B cell (primary cell): ENCODE results near the gene IPO11. TPM values are rescaled to one million over a fixed set of nuclear protein-coding genes. Genes with fewer than 3 reads are reported as not detected.

Source experiments
- ATAC-seq: fragments of 200-7000 bp; cut with Tn5 transposase; one replicate; pipeline ENCODE4 v1.10.0; 2021; ENCODE audit warnings: low read depth, mild to moderate bottlenecking, moderate number of reproducible peaks, moderate library complexity
- CTCF ChIA-PET: fragments of 350-600 bp; sonication (Branson Sonifier 250); formaldehyde crosslinking; loops from one replicate; lab custom pipeline; 2021; ENCODE audit warnings: antibody characterized with exemption, inconsistent platforms; lab: Charles Lee
- POLR2A ChIA-PET: fragments of 350-600 bp; sonication (Branson Sonifier 250); formaldehyde crosslinking; loops from one replicate; lab custom pipeline; 2021; ENCODE audit warnings: antibody characterized with exemption; lab: Charles Lee
- DNase-seq: peaks from one replicate; pipeline ENCODE4 v3.0.0; 2013
- H2AFZ ChIP-seq: 2 replicates; pipeline ENCODE4 v1.6.1; 2012; ENCODE audit warnings: mild to moderate bottlenecking, low read depth, low read length; ENCODE audit not compliant: insufficient read depth, poor library complexity, severe bottlenecking
- H3K27ac ChIP-seq, 2 donors: 1 replicate in 1 of 2; 2 replicates in 1 of 2; pipeline ENCODE4 v1.5.1; 2012 to 2013; ENCODE audit warnings: low read length in 2 of 2, mild to moderate bottlenecking in 2 of 2, moderate library complexity in 1 of 2
- H3K27me3 ChIP-seq, 4 experiments: fragments of 200-600 bp in 1 of 4; sonication (generic) in 1 of 4; replicated peaks in 1 of 4; 1 replicate in 2 of 4; 2 replicates in 2 of 4; pipeline versions ENCODE4 v1.6.1 to v1.7.0; 2013 to 2016; ENCODE audit warnings: low read length in 3 of 4, mild to moderate bottlenecking in 2 of 4, mixed read lengths in 1 of 4, moderate library complexity in 1 of 4; ENCODE audit not compliant: insufficient read depth in 4 of 4, control insufficient read depth in 3 of 4; ENCODE audit errors: control extremely low read depth in 1 of 4
- H3K36me3 ChIP-seq, 2 experiments: replicated peaks in 1 of 2; 1 replicate in 1 of 2; 2 replicates in 1 of 2; pipeline versions ENCODE4 v1.6.1 to v1.7.1; 2013; ENCODE audit warnings: low read length in 1 of 2; ENCODE audit not compliant: insufficient read depth in 2 of 2, control insufficient read depth in 1 of 2; ENCODE audit errors: control extremely low read depth in 1 of 2, extremely low read depth in 1 of 2
- H3K4me1 ChIP-seq, 2 donors: fragments of 200-600 bp in 1 of 2; sonication (generic) in 1 of 2; 1 replicate in 1 of 2; 2 replicates in 1 of 2; pipeline versions ENCODE4 v1.5.1 to v1.6.1; 2013 to 2017; ENCODE audit warnings: low read length in 2 of 2; ENCODE audit not compliant: control insufficient read depth in 2 of 2, insufficient read depth in 2 of 2
- H3K4me2 ChIP-seq: replicated peaks from 2 replicates; pipeline ENCODE3; 2012; ENCODE audit warnings: mild to moderate bottlenecking, low read depth, low read length; ENCODE audit not compliant: poor library complexity, severe bottlenecking
- H3K4me3 ChIP-seq, 5 experiments: fragments of 200-600 bp in 1 of 5; sonication (generic) in 1 of 5; 1 replicate in 3 of 5; 2 replicates in 2 of 5; pipeline versions ENCODE4 v1.5.1 to v1.7.0; 2011 to 2016; ENCODE audit warnings: low read length in 4 of 5, mild to moderate bottlenecking in 4 of 5, low read depth in 2 of 5, control low read depth in 1 of 5, moderate library complexity in 1 of 5; ENCODE audit not compliant: insufficient read depth in 1 of 5; ENCODE audit errors: control extremely low read depth in 1 of 5, extremely low read depth in 1 of 5
- H3K79me2 ChIP-seq: fragments of 200-600 bp; sonication (generic); one replicate; pipeline ENCODE4 v1.6.0; 2016; ENCODE audit warnings: low read length; ENCODE audit not compliant: control insufficient read depth, insufficient read depth
- H3K9ac ChIP-seq: fragments of 200-600 bp; sonication (generic); 2 replicates; pipeline ENCODE4 v1.6.1; 2017; ENCODE audit warnings: mild to moderate bottlenecking, low read length, moderate library complexity
- H3K9me3 ChIP-seq, 3 donors: one replicate each; pipeline versions ENCODE4 v1.6.1 to v1.7.1; 2013; ENCODE audit warnings: low read length in 2 of 3; ENCODE audit not compliant: control insufficient read depth in 2 of 3, insufficient read depth in 1 of 3; ENCODE audit errors: control extremely low read depth in 1 of 3
- H4K20me1 ChIP-seq: 2 replicates; pipeline ENCODE4 v1.6.0; 2012; ENCODE audit warnings: mild to moderate bottlenecking, low read length; ENCODE audit not compliant: insufficient read depth, control insufficient read depth, poor library complexity, severe bottlenecking
- H3K27ac Mint-ChIP-seq: one replicate; pipeline ENCODE4 v1.8.0; 2021; ENCODE audit warnings: mixed read lengths
- H3K27me3 Mint-ChIP-seq: one replicate; pipeline ENCODE4 v1.8.0; 2021; ENCODE audit warnings: mixed read lengths
- H3K4me1 Mint-ChIP-seq: one replicate; pipeline ENCODE4 v1.8.0; 2021; ENCODE audit warnings: mixed read lengths
- H3K4me3 Mint-ChIP-seq: one replicate; pipeline ENCODE4 v1.8.0; 2021; ENCODE audit warnings: mixed read lengths
- H3K9me3 Mint-ChIP-seq: one replicate; pipeline ENCODE4 v1.8.0; 2022; ENCODE audit warnings: mixed read lengths; ENCODE audit not compliant: insufficient read depth
- EZH2 ChIP-seq: IDR thresholded peaks from 2 replicates; pipeline ENCODE4 v1.6.1; 2012; ENCODE audit warnings: borderline replicate concordance, low read depth, mild to moderate bottlenecking, moderate library complexity, low read length; ENCODE audit not compliant: insufficient read depth, poor library complexity, severe bottlenecking
- WGBS: methylation state at CpG from one replicate; pipeline ENCODE4 v1.1.5; 2013; ENCODE audit warnings: missing lambda C conversion rate; ENCODE audit not compliant: insufficient coverage; 5-methylcytosine and 5-hydroxymethylcytosine counted together
- intact Hi-C: fragments of 100-400 bp; cut with micrococcal nuclease; formaldehyde crosslinking; loops from one replicate; pipeline ENCODE4 v1.10.0; 2022
- polyA plus RNA-seq: library from polyadenylated mRNA; depleted of rRNA; stranded (reverse); fragments of >200 nt; gene quantifications from 2 replicates; pipeline ENCODE4 v1.2.3, GENCODE V29; 2012
- total RNA-seq, 2 donors: library from RNA; stranded (reverse); fragments of 120-200 nt in 1 of 2; gene quantifications; 1 replicate in 1 of 2; 2 replicates in 1 of 2; pipeline versions ENCODE4 v1.2.3 to v1.2.4, GENCODE V29; 2013 to 2022
- TF ChIP-seq, protein P1 (sequence below): fragments of 200-600 bp; IDR thresholded peaks from one replicate; pipeline ENCODE4 v1.8.0; 2022; ENCODE audit warnings: antibody characterized with exemption, mild to moderate bottlenecking

Gene IPO11
- total and polyA plus RNA-seq, 2 donors (not counting 1 experiment from before 2014, with no cell fraction given), result 3.8 to 37.4 TPM

DNA sequence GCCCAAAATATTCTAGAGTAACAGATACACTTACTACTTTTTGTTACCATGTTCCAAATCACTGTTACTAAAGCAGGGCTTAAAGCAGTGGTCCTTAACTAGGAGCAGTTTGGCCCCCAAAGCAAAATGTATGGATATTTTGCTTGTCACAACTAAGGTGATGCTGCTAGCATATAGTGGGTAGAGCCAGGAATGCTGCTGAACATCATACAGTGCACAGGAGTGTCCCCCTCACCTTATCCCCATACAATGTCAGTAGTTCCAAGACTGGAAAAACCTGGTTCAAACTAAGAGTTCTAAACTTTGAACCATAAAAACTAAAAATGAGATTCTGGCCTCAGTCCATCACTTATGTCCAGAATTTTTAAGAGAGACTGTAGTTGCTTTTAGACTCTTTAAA, 36.9 kb upstream of the IPO11 start:
- H2AFZ ChIP-seq, result no peak overlapping the region
- no peak overlapping the region for H3K27ac ChIP-seq
- no peak for TF ChIP-seq EZH2
- TF ChIP-seq, protein P1, sequence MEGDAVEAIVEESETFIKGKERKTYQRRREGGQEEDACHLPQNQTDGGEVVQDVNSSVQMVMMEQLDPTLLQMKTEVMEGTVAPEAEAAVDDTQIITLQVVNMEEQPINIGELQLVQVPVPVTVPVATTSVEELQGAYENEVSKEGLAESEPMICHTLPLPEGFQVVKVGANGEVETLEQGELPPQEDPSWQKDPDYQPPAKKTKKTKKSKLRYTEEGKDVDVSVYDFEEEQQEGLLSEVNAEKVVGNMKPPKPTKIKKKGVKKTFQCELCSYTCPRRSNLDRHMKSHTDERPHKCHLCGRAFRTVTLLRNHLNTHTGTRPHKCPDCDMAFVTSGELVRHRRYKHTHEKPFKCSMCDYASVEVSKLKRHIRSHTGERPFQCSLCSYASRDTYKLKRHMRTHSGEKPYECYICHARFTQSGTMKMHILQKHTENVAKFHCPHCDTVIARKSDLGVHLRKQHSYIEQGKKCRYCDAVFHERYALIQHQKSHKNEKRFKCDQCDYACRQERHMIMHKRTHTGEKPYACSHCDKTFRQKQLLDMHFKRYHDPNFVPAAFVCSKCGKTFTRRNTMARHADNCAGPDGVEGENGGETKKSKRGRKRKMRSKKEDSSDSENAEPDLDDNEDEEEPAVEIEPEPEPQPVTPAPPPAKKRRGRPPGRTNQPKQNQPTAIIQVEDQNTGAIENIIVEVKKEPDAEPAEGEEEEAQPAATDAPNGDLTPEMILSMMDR, result no peak
- no peaks in the 10 kb centered on the region for H3K4me1 ChIP-seq
- ATAC-seq, result no peak
- H3K9ac ChIP-seq, result no peak overlapping the region
- no peaks in the 10 kb centered on the region for H3K27me3 ChIP-seq
- H4K20me1 ChIP-seq, result no peaks in the 10 kb centered on the region
- CTCF ChIA-PET, result no interaction called here
- POLR2A ChIA-PET, result no interaction called here
- H3K4me2 ChIP-seq, result no peak overlapping the region
- H3K4me1 Mint-ChIP-seq, result no peaks in the 10 kb centered on the region
- peaks cover 10 to 46% of the 10 kb centered on the region in 2 experiments for H3K36me3 ChIP-seq
- H3K27ac Mint-ChIP-seq, result no peak overlapping the region
- DNase-seq, result no peak
- H3K4me3 Mint-ChIP-seq, result no peak overlapping the region
- H3K27me3 Mint-ChIP-seq, result no peaks in the 10 kb centered on the region
- H3K4me3 ChIP-seq, result no peak overlapping the region
- no peaks in the 10 kb centered on the region for H3K9me3 Mint-ChIP-seq
- intact Hi-C loops, result no loop called here
- no peaks in the 10 kb centered on the region for H3K9me3 ChIP-seq
- H3K79me2 ChIP-seq, result no peaks in the 10 kb centered on the region

DNA sequence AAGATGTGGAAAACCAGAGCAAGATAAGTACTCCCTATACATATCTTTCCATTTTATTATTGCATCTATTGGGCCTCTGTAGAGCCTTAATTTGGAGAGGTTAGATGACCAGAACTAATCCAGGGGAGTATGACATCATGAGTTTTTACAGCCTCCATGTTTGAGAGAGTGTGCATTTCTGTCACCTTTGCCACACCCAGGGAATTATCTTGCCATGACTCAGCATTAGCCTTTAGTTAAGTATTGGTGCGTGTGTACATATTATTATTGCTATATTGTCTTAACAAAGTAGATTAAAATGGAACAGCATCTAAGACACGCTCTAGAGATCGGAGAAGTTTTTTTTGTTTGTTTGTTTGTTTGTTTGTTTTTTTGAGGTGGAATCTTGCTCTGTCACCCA, 36.5 kb upstream of the IPO11 start:
- H3K27me3 Mint-ChIP-seq, result no peaks in the 10 kb centered on the region
- ChIA-PET POLR2A (no interaction called here), CTCF (no interaction called here)
- H3K9ac ChIP-seq, result no peak overlapping the region
- no peak overlapping the region for H3K27ac Mint-ChIP-seq
- intact Hi-C loops, result no loop called here
- H3K4me3 ChIP-seq, result no peak overlapping the region
- H4K20me1 ChIP-seq, result no peaks in the 10 kb centered on the region
- no peak overlapping the region for H3K4me3 Mint-ChIP-seq
- H3K9me3 ChIP-seq, result no peaks in the 10 kb centered on the region
- DNase-seq (no peak), ATAC-seq (no peak)
- H3K9me3 Mint-ChIP-seq, result no peaks in the 10 kb centered on the region
- no peak for TF ChIP-seq EZH2
- TF ChIP-seq, protein P1, result no peak
- H3K4me1 Mint-ChIP-seq, result no peaks in the 10 kb centered on the region
- no CpG with 5 or more reads among the region's 3 CpGs for WGBS
- no peak overlapping the region for H3K4me2 ChIP-seq
- H2AFZ ChIP-seq, result no peak overlapping the region
- no peaks in the 10 kb centered on the region for H3K79me2 ChIP-seq
- H3K27me3 ChIP-seq, result no peaks in the 10 kb centered on the region
- H3K36me3 ChIP-seq, result peaks cover 12 to 50% of the 10 kb centered on the region in 2 experiments
- H3K4me1 ChIP-seq, result no peaks in the 10 kb centered on the region
- no peak overlapping the region for H3K27ac ChIP-seq
